ENCODE results near the gene DYNLT4. TPM values are rescaled to one million over a fixed set of nuclear protein-coding genes. Genes with fewer than 3 reads are reported as not detected.
A peak's percentile ranks its signal among the peaks of the same experiment; 100 is the strongest.
"Not testable (repeated sequence)": the region's sequence is repeated elsewhere in the genome, so short reads cannot be mapped to it uniquely, and the experiment has no call there.

Gene DYNLT4
- total RNA-seq, 4 donors from 2014 or later = 2.4 TPM; not detected in 3

DNA sequence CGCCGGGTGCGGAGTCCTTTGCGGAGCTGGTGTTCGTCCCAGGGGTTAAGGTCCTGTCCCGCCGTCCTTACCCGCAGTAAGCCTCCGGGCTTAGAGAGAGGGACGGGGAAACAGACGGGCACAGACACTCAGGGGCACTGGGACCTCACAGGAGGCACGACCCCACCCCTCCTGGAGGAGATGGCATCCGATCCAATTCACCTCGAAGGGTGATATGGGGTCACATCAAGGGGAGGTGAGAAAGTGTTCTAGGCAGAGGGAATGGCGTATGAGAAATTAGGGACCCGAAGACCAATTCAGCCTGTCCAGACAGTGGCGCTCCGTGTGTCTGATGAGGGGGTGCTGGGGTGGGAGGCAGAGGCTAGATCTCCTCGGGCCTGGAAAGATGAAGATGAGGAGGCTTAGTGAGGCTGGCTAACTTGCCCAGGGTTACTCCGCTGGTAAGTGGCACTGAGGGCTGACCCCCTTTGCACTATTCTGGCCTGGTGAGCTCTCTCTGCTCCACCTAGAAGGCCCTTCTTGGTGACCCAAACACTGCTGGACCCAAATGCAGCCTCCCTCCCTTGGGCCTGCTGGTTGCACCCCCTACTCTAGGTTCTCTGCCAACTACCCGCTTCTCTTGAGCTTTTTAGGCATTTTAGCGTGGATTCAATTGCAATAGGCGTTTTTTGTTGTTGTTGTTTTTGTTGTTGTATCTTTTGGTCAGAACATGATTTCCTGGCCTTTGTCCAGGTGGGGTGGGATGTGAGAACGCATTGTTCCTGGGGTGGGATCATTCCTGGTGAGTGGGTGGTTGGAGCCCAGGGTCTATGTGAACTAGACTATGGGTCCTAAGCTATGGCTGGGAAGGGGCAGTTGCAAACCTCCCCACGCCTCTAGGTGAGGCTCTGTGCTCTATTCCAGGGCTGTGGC lies 13.4 kb upstream of the DYNLT4 start:
- intact Hi-C loops (cut with DNase I; ENCODE audit: low total_unique reads) = no loop called here

DNA sequence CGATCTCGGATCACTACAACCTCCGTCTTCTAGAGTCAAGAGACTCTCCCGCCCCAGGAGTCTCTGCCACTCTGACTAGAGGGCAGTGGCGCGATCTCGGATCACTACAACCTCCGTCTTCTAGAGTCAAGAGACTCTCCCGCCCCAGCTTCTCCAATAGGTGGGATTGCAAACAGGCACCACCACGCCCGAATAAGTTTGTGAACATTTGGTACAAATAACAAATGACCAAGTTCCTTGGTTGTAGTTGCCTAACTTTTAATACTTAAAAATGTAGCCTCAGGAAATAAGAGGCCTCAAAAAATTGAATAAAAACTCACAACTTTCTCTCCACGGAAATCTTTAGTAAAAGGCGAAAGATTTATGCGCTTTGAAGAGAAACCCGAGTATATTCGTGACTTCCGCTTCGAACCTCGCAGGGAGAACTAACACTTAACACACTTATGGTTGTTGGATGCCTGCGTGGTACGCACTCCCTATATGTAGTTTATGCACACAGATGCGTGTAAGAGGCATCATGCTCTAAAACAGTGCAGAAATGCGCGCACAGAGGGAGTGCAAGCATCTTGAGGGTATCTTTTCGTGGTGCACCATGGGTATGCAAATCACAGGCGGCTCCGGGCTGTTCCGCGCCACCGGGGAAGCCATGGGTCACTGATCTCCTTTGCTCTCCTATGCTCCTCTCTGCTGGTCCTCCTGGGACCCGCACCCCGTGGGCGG lies 12.6 kb upstream of the DYNLT4 start:
- peak; percentile 77 to 96 for DNase-seq (ENCODE audit: low spot score in 2 of 2)
- WGBS, 2 donors = 0 to 2% methylated on average over 25 to 33 of the region's 33 CpGs
- intact Hi-C loops (cut with DNase I; ENCODE audit: low total_unique reads) = no loop called here
- peak in 1 of 2 donors; percentile 58 for TF ChIP-seq POLR2A (IDR thresholded peaks at IDR 0.05)
- TF ChIP-seq, protein P1, sequence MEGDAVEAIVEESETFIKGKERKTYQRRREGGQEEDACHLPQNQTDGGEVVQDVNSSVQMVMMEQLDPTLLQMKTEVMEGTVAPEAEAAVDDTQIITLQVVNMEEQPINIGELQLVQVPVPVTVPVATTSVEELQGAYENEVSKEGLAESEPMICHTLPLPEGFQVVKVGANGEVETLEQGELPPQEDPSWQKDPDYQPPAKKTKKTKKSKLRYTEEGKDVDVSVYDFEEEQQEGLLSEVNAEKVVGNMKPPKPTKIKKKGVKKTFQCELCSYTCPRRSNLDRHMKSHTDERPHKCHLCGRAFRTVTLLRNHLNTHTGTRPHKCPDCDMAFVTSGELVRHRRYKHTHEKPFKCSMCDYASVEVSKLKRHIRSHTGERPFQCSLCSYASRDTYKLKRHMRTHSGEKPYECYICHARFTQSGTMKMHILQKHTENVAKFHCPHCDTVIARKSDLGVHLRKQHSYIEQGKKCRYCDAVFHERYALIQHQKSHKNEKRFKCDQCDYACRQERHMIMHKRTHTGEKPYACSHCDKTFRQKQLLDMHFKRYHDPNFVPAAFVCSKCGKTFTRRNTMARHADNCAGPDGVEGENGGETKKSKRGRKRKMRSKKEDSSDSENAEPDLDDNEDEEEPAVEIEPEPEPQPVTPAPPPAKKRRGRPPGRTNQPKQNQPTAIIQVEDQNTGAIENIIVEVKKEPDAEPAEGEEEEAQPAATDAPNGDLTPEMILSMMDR (IDR thresholded peaks at IDR 0.05) = no peak
- peak overlapping the region; percentile 30 for H3K4me3 ChIP-seq (ENCODE audit: low read depth, poor library complexity, severe bottlenecking)

More for the DNA sequence above, 13.4 kb upstream of the DYNLT4 start:
- DNase-seq (ENCODE audit: low spot score in 2 of 2) = no peak
- WGBS, 2 donors = 26 to 27% methylated on average over 25 of the region's 25 CpGs
- TF ChIP-seq, protein P1 (IDR thresholded peaks at IDR 0.05) = no peak
- no peak for TF ChIP-seq POLR2A (IDR thresholded peaks at IDR 0.05)
- peak overlapping the region; percentile 30 for H3K4me3 ChIP-seq (ENCODE audit: low read depth, poor library complexity, severe bottlenecking)

DNA sequence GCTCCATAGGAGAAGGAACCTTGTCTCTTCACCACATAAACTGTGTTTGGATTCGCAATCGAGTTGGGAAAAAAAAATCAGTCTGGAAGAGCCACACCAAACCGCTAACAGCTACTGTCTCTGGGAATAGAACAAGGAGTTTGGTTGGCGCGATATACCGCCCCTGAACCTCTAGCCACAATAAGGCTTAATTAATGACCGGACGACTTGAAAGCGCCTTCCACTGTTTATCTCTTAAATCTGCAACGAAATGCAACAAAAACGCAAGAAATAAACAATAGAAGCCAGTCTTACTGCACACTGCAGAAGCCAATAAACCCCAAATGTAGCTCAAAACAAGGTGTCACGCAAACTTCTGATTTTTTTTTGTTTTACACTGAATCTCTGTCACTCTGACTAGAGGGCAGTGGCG lies 12.1 kb upstream of the DYNLT4 start:
- intact Hi-C loops (cut with DNase I; ENCODE audit: low total_unique reads) = no loop called here
- no peak for TF ChIP-seq POLR2A (IDR thresholded peaks at IDR 0.05)
- TF ChIP-seq, protein P1 (IDR thresholded peaks at IDR 0.05) = no peak
- WGBS, 2 donors = 1 to 3% methylated on average over 13 of the region's 13 CpGs
- H3K4me3 ChIP-seq (ENCODE audit: low read depth, poor library complexity, severe bottlenecking) = peak overlapping the region; percentile 8
- DNase-seq (ENCODE audit: low spot score in 2 of 2) = no peak

- WGBS, 2 donors = 93 to 96% methylated on average over 11 of the region's 11 CpGs
- intact Hi-C loops (cut with DNase I; ENCODE audit: low total_unique reads) = no loop called here
- H3K4me3 ChIP-seq (ENCODE audit: low read depth, poor library complexity, severe bottlenecking) = no peak overlapping the region
- TF ChIP-seq, protein P1 (IDR thresholded peaks at IDR 0.05) = no peak
- no peak for TF ChIP-seq POLR2A (IDR thresholded peaks at IDR 0.05)
- DNase-seq (ENCODE audit: low spot score in 2 of 2) = peak in 1 of 2 donors; percentile 15
Measured at GRCh38 chr1:44817771-44818495, 10.8 kb upstream of the DYNLT4 start.

GRCh38 chr1:44817307-44817706 lies 10.2 kb upstream of the DYNLT4 start:
- DNase-seq (ENCODE audit: low spot score in 2 of 2) = no peak
- no peak overlapping the region for H3K4me3 ChIP-seq (ENCODE audit: low read depth, poor library complexity, severe bottlenecking)
- 54 to 67% methylated on average over 2 of the region's 2 CpGs for WGBS, 2 donors
- no peak for TF ChIP-seq POLR2A (IDR thresholded peaks at IDR 0.05)
- TF ChIP-seq, protein P1 (IDR thresholded peaks at IDR 0.05) = no peak
- intact Hi-C loops (cut with DNase I; ENCODE audit: low total_unique reads) = no loop called here

GRCh38 chr1:44815926-44816325 lies 8.8 kb upstream of the DYNLT4 start:
- H3K4me3 ChIP-seq (ENCODE audit: low read depth, poor library complexity, severe bottlenecking); intact Hi-C loops (cut with DNase I; ENCODE audit: low total_unique reads): not testable (repeated sequence)
- 78 to 95% methylated on average over 9 of the region's 9 CpGs for WGBS, 2 donors
- peak in 1 of 2 donors; percentile 36 for DNase-seq (ENCODE audit: low spot score in 2 of 2)
